GM12878 (cell line): ENCODE results near the gene UNC5B. TPM values are rescaled to one million over a fixed set of nuclear protein-coding genes. Genes with fewer than 3 reads are reported as not detected.

Experiments
- ATAC-seq: fragments of 200-7000 bp; cut with Tn5 transposase; 3 replicates; pipeline ENCODE4 v1.9.1; 2020; ENCODE audit warnings: mild to moderate bottlenecking, moderate library complexity
- BruUV-seq: library from RNA; stranded (reverse); fragments of 400-500 nt; replicated peaks from 2 replicates; lab custom pipeline; 2021; lab: Mats Ljungman, UMichigan
- CTCF ChIA-PET: fragments of 300-600 bp; sonication (Branson Sonifier 250); formaldehyde crosslinking; extraction: SDS; loops from one replicate; lab custom pipeline; 2021; ENCODE audit warnings: inconsistent platforms; lab: Yijun Ruan, JAX
- POLR2A ChIA-PET: fragments of 350-600 bp; formaldehyde crosslinking; extraction: SDS; loops from one replicate; lab custom pipeline; 2021; ENCODE audit warnings: inconsistent platforms; lab: Charles Lee
- RAD21 ChIA-PET: fragments of 300-600 bp; sonication (Branson Sonifier 250); formaldehyde crosslinking; loops from one replicate; lab custom pipeline; 2023; ENCODE audit warnings: antibody characterized with exemption; ENCODE audit not compliant: unreplicated experiment; lab: Charles Lee
- SMC1A ChIA-PET: fragments of 300-600 bp; sonication (Branson Sonifier 250); formaldehyde crosslinking; loops from one replicate; lab custom pipeline; 2023; ENCODE audit not compliant: unreplicated experiment, uncharacterized antibody; lab: Charles Lee
- DNase-seq: peaks from one replicate; pipeline ENCODE4 v3.0.0-alpha.2; 2011; ENCODE audit warnings: low read depth, low spot score
- FAIRE-seq: peaks from 3 replicates; lab custom pipeline; 2011; peaks lifted over from hg19 to GRCh38; lab: Jason Lieb, UNC
- H2AFZ ChIP-seq: 2 replicates; pipeline ENCODE4 v1.6.0; 2011; ENCODE audit warnings: low read depth, low read length, control low read depth; ENCODE audit not compliant: control insufficient read depth
- H3K27ac ChIP-seq: 2 replicates; pipeline ENCODE4 v1.5.1; 2011; ENCODE audit warnings: control low read depth; ENCODE audit not compliant: control insufficient read depth, insufficient read depth
- H3K27me3 ChIP-seq, 2 experiments: replicated peaks in 1 of 2; 2 replicates each; pipeline versions ENCODE4 v1.6.0 to v1.6.1; 2011; ENCODE audit warnings: low read length in 1 of 2; ENCODE audit not compliant: control insufficient read depth in 2 of 2, insufficient read depth in 2 of 2
- H3K36me3 ChIP-seq, 2 experiments: 2 replicates each; pipeline ENCODE4 v1.5.1; 2011; ENCODE audit warnings: low read length in 1 of 2; ENCODE audit not compliant: control insufficient read depth in 2 of 2, insufficient read depth in 2 of 2
- H3K4me1 ChIP-seq: 2 replicates; pipeline ENCODE4 v1.6.1; 2011; ENCODE audit warnings: mild to moderate bottlenecking, low read length, moderate library complexity, mixed read lengths; ENCODE audit not compliant: control insufficient read depth, insufficient read depth
- H3K4me2 ChIP-seq: 2 replicates; pipeline ENCODE4 v1.6.0; 2011; ENCODE audit warnings: control low read depth; ENCODE audit not compliant: control insufficient read depth, insufficient read depth
- H3K4me3 ChIP-seq: fragments of 200-600 bp; sonication (generic); 2 replicates; pipeline ENCODE4 v1.5.1; 2016
- H3K79me2 ChIP-seq: 2 replicates; pipeline ENCODE4 v1.6.0; 2011; ENCODE audit warnings: low read length; ENCODE audit not compliant: control insufficient read depth, insufficient read depth
- H3K9ac ChIP-seq: 2 replicates; pipeline ENCODE4 v1.8.0; 2011; ENCODE audit warnings: low read length, control low read depth, mixed read lengths; ENCODE audit not compliant: control insufficient read depth, insufficient read depth
- H3K9me3 ChIP-seq: replicated peaks from 3 replicates; pipeline ENCODE4 v1.5.1; 2011; ENCODE audit warnings: mild to moderate bottlenecking, low read length; ENCODE audit not compliant: control insufficient read depth, insufficient read depth
- H4K20me1 ChIP-seq: 2 replicates; pipeline ENCODE4 v1.6.0; 2011; ENCODE audit not compliant: control insufficient read depth, insufficient read depth
- CBX3 ChIP-seq: fragments of 200-600 bp; sonication (generic); IDR thresholded peaks from 2 replicates; pipeline ENCODE4 v1.6.1; 2016; ENCODE audit warnings: low read depth, borderline replicate concordance
- CREM ChIP-seq: IDR thresholded peaks from 2 replicates; pipeline ENCODE4 v1.6.1; 2014; ENCODE audit warnings: antibody characterized with exemption, low read depth
- EGR1 ChIP-seq, 2 experiments: IDR thresholded peaks; 1 replicate in 1 of 2; 2 replicates in 1 of 2; pipeline ENCODE4 v1.6.1; 2011 to 2012; ENCODE audit warnings: low read depth in 2 of 2, low read length in 2 of 2, borderline replicate concordance in 1 of 2, mild to moderate bottlenecking in 1 of 2, moderate library complexity in 1 of 2
- KDM1A ChIP-seq: fragments of 200-600 bp; sonication (generic); IDR thresholded peaks from 2 replicates; pipeline ENCODE4 v1.6.1; 2016; ENCODE audit warnings: borderline replicate concordance
- NRF1 ChIP-seq: conservative IDR thresholded peaks from 2 replicates; pipeline ENCODE4 v1.6.1; 2011; ENCODE audit warnings: mild to moderate bottlenecking, low read depth, low read length, improper control_type of control experiment
- RBBP5 ChIP-seq: fragments of 200-600 bp; sonication (generic); conservative IDR thresholded peaks from 2 replicates; pipeline ENCODE4 v1.6.1; 2016
- RELA ChIP-seq: fragments of 450-650 bp; IDR thresholded peaks from 2 replicates; pipeline ENCODE4 v1.8.0; 2014; ENCODE audit warnings: borderline replicate concordance; ENCODE audit not compliant: partially characterized antibody
- SPI1 ChIP-seq: IDR thresholded peaks from 2 replicates; pipeline ENCODE4 v1.6.1; 2011; ENCODE audit warnings: low read depth, mild to moderate bottlenecking, low read length, moderate library complexity, borderline replicate concordance; ENCODE audit not compliant: insufficient read depth
- SUPT20H ChIP-seq: IDR thresholded peaks from 2 replicates; pipeline ENCODE4 v1.6.1; 2011; ENCODE audit warnings: low read depth, mild to moderate bottlenecking, low read length, moderate library complexity, borderline replicate concordance; ENCODE audit not compliant: control insufficient read depth
- WRNIP1 ChIP-seq: IDR thresholded peaks from 2 replicates; pipeline ENCODE4 v1.6.1; 2011; ENCODE audit warnings: low read depth, low read length, improper control_type of control experiment, borderline replicate concordance
- ZNF217 ChIP-seq: fragments of 450-650 bp; IDR thresholded peaks from 2 replicates; pipeline ENCODE4 v1.6.1; 2017; ENCODE audit warnings: antibody characterized with exemption, mild to moderate bottlenecking
- ZNF384 ChIP-seq: IDR thresholded peaks from 2 replicates; pipeline ENCODE4 v1.6.1; 2012; ENCODE audit warnings: low read depth, mild to moderate bottlenecking, low read length, improper control_type of control experiment, borderline replicate concordance
- WGBS: methylation state at CpG from one replicate; pipeline ENCODE4 v1.1.6; 2016; ENCODE audit warnings: low lambda C conversion rate; ENCODE audit not compliant: insufficient replicate concordance, insufficient coverage; ENCODE audit errors: missing lambda C conversion rate; 5-methylcytosine and 5-hydroxymethylcytosine counted together
- in situ Hi-C: fragments of 300-500 bp; cut with MboI; formaldehyde crosslinking; loops from 9 replicates; pipeline ENCODE4 v1.14.3; 2018; ENCODE audit warnings: mixed read lengths
- intact Hi-C: fragments of 100-400 bp; cut with micrococcal nuclease; formaldehyde crosslinking; loops from one replicate; pipeline ENCODE4 v1.14.2; 2022; ENCODE audit not compliant: unreplicated experiment
- polyA plus RNA-seq, 11 experiments: library from polyadenylated mRNA; depleted of rRNA in 4 of 11; unstranded in 6 of 11; stranded (reverse) in 5 of 11; fragments of >200 nt; fragmentation: Nextera tagmentation in 4 of 11; fragmentation: Illumina TruSeq in 1 of 11; extraction: Ambion mirVana in 4 of 11; extraction: Trizol in 1 of 11; gene quantifications; 1 replicate in 1 of 11; 2 replicates in 10 of 11; pipeline versions ENCODE4 v1.2.1 to v1.2.3, GENCODE V29; 2011 to 2016; ENCODE audit warnings: inconsistent platforms in 2 of 11, missing spikeins in 2 of 11, low read depth in 1 of 11
- total RNA-seq, 4 experiments: library from RNA; depleted of rRNA in 3 of 4; stranded (reverse); fragments of >200 nt in 3 of 4; fragmentation: Illumina TruSeq in 1 of 4; extraction: Trizol in 1 of 4; gene quantifications; 2 replicates each; pipeline versions ENCODE4 v1.2.1 to v1.2.3, GENCODE V29; 2013 to 2021
- TF ChIP-seq, protein P1 (sequence below): fragments of 450-650 bp; IDR thresholded peaks from 2 replicates; pipeline ENCODE4 v1.6.1; 2016; ENCODE audit warnings: mild to moderate bottlenecking
- TF ChIP-seq, protein P2 (sequence below): fragments of 450-650 bp; IDR thresholded peaks from 2 replicates; pipeline ENCODE4 v1.6.1; 2017; ENCODE audit warnings: mild to moderate bottlenecking, moderate library complexity

Gene UNC5B
- total and polyA plus RNA-seq, 10 of the 15 experiments (the other 5 are each of a cell fraction or from before 2014, with no cell fraction given), result 0.03 to 0.08 TPM; not detected in 8

DNA sequence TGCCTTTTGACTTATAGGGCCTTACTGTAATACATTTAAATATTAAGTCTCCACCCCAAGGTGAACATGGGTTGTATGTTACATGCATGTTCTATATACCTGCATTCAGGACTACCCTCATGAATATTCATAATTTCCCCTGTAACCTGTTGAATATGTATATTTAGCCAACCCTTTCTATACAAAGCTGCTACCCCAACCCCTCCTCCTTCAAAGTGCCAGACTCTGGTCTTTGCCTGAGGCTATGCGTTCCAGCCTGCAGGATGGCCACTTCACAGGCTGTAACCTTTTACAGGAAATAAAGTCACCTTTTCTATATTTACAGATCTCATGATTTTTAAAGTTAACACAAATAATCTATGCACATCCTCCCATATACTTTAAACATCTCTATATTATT, 10.1 kb upstream of the UNC5B start (continued):
- TF ChIP-seq SUPT20H, result no peak
- no peak for TF ChIP-seq RELA

DNA sequence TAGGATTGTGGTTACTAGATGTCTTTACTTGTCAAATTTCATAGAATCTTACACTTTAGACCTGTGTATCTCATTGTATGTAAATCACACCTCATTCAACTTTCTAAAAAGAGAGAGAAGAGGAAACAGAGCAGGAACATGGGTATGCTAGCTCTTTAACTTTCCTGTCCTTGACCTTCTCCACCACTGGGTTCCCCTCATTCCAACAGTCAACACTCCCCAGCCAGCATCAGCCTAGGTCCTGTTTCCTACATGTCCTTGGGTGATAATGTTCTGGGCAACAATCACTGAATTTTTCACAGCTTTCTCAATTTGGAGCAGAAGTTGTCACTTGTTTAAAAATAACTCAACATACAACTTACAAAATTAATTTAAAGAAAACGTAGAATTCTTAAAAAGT, 9.2 kb upstream of the UNC5B start:
- TF ChIP-seq KDM1A (no peak), CBX3 (no peak), ZNF217 (no peak), RBBP5 (no peak), EGR1 (IDR thresholded peaks at IDR 0.05; ENCODE audit: borderline replicate concordance in 1 of 2, low read depth in 2 of 2, low read length in 2 of 2) (no peak), NRF1 (no peak), CREM (no peak), ZNF384 (no peak), WRNIP1 (no peak), SPI1 (no peak)
- TF ChIP-seq, protein P1, sequence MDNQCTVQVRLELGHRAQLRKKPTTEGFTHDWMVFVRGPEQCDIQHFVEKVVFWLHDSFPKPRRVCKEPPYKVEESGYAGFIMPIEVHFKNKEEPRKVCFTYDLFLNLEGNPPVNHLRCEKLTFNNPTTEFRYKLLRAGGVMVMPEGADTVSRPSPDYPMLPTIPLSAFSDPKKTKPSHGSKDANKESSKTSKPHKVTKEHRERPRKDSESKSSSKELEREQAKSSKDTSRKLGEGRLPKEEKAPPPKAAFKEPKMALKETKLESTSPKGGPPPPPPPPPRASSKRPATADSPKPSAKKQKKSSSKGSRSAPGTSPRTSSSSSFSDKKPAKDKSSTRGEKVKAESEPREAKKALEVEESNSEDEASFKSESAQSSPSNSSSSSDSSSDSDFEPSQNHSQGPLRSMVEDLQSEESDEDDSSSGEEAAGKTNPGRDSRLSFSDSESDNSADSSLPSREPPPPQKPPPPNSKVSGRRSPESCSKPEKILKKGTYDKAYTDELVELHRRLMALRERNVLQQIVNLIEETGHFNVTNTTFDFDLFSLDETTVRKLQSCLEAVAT, result no peak
- TF ChIP-seq, protein P2, sequence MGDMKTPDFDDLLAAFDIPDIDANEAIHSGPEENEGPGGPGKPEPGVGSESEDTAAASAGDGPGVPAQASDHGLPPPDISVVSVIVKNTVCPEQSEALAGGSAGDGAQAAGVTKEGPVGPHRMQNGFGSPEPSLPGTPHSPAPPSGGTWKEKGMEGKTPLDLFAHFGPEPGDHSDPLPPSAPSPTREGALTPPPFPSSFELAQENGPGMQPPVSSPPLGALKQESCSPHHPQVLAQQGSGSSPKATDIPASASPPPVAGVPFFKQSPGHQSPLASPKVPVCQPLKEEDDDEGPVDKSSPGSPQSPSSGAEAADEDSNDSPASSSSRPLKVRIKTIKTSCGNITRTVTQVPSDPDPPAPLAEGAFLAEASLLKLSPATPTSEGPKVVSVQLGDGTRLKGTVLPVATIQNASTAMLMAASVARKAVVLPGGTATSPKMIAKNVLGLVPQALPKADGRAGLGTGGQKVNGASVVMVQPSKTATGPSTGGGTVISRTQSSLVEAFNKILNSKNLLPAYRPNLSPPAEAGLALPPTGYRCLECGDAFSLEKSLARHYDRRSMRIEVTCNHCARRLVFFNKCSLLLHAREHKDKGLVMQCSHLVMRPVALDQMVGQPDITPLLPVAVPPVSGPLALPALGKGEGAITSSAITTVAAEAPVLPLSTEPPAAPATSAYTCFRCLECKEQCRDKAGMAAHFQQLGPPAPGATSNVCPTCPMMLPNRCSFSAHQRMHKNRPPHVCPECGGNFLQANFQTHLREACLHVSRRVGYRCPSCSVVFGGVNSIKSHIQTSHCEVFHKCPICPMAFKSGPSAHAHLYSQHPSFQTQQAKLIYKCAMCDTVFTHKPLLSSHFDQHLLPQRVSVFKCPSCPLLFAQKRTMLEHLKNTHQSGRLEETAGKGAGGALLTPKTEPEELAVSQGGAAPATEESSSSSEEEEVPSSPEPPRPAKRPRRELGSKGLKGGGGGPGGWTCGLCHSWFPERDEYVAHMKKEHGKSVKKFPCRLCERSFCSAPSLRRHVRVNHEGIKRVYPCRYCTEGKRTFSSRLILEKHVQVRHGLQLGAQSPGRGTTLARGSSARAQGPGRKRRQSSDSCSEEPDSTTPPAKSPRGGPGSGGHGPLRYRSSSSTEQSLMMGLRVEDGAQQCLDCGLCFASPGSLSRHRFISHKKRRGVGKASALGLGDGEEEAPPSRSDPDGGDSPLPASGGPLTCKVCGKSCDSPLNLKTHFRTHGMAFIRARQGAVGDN, result no peak
- TF ChIP-seq, all 136 proteins: peak for 0
- SMC1A ChIA-PET, result interaction anchor here (1.1 kb wide), 1 partner anchor 367 kb away, joined by 3 read pairs; no protein-coding TSS in a partner anchor
- in situ Hi-C loops, result no loop called here
- no peak for FAIRE-seq
- no peak overlapping the region for H3K9ac ChIP-seq
- DNase-seq, result no peak
- H3K4me1 ChIP-seq, result no peaks in the 10 kb centered on the region
- H3K36me3 ChIP-seq, result no peaks in the 10 kb centered on the region
- H3K79me2 ChIP-seq, result no peaks in the 10 kb centered on the region
- H3K27me3 ChIP-seq, result peaks cover 0 to 4% of the 10 kb centered on the region in 2 experiments; a peak in 1 of 4 replicates
- H3K4me3 ChIP-seq, result no peak overlapping the region
- no peak overlapping the region for H2AFZ ChIP-seq
- no peak for ATAC-seq
- RAD21 ChIA-PET, result no interaction called here
- POLR2A ChIA-PET, result no interaction called here
- H3K27ac ChIP-seq, result no peak overlapping the region
- intact Hi-C loops, result no loop called here
- WGBS, result 0% methylated on average over 1 of the region's 1 CpG
- no peak overlapping the region for H3K4me2 ChIP-seq
- CTCF ChIA-PET, result no interaction called here
- BruUV-seq, result no TSS peak
- no peaks in the 10 kb centered on the region; the same call in 1 of the 3 replicates for H3K9me3 ChIP-seq
- H4K20me1 ChIP-seq, result no peaks in the 10 kb centered on the region
